ENCODE results near the gene MIA3. TPM values are rescaled to one million over a fixed set of nuclear protein-coding genes. Genes with fewer than 3 reads are reported as not detected.
A peak's percentile ranks its signal among the peaks of the same experiment; 100 is the strongest.

MIA3 gene
- total and polyA plus RNA-seq, 9 of the 15 experiments (the other 6 are each of a cell fraction or from before 2014, with no cell fraction given), result 21.6 to 89.4 (median 40.8) TPM

- TF ChIP-seq ZNF644 (tag; IDR thresholded peaks at IDR 0.05; ENCODE audit: low read depth) (peak; percentile 89), ZNF561 (CRISPR knock-in tag; conservative IDR thresholded peaks at IDR 0.05) (no peak), PCBP1 (IDR thresholded peaks at IDR 0.05; ENCODE audit: low read depth, low read length, poor library complexity, severe bottlenecking) (peak; percentile 58), ZNF253 (CRISPR knock-in tag; conservative IDR thresholded peaks at IDR 0.05) (no peak), ZNF133 (CRISPR knock-in tag; IDR thresholded peaks at IDR 0.05) (no peak), UBTF (IDR thresholded peaks at IDR 0.05; ENCODE audit: borderline replicate concordance in 1 of 2, low read depth in 2 of 2, low read length in 2 of 2) (no peak), CHD2 (IDR thresholded peaks at IDR 0.05; ENCODE audit: low read depth, low read length) (no peak), WHSC1 (IDR thresholded peaks at IDR 0.05; ENCODE audit: low read length) (no peak), MXD1 (CRISPR knock-in tag; IDR thresholded peaks at IDR 0.05; ENCODE audit: borderline replicate concordance, poor library complexity, severe bottlenecking) (peak; percentile 28), POLR2H (tag; IDR thresholded peaks at IDR 0.05; ENCODE audit: low read depth) (peak; percentile 68; the same call in 1 of the 2 replicates), SIRT6 (IDR thresholded peaks at IDR 0.05; ENCODE audit: low read depth, low read length) (no peak), MECOM (CRISPR knock-in tag; IDR thresholded peaks at IDR 0.05) (peak; percentile 74), CLOCK (CRISPR knock-in tag; IDR thresholded peaks at IDR 0.05; ENCODE audit: borderline replicate concordance) (no peak), ZBTB17 (CRISPR knock-in tag; IDR thresholded peaks at IDR 0.05) (peak; percentile 95; the same call in 1 of the 2 replicates), TRIM24 (IDR thresholded peaks at IDR 0.05) (no peak), JUND (IDR thresholded peaks at IDR 0.05; ENCODE audit: borderline replicate concordance, low read depth, low read length) (no peak), JUND (tag; IDR thresholded peaks at IDR 0.05; ENCODE audit: borderline replicate concordance, low read depth, low read length) (no peak; the same call in 2 of the 3 replicates), USF1 (CRISPR knock-in tag; IDR thresholded peaks at IDR 0.05) (peak; percentile 99), MTA2 (IDR thresholded peaks at IDR 0.05; ENCODE audit: low read depth) (no peak; the same call in 1 of the 2 replicates), MAZ (CRISPR knock-in tag; conservative IDR thresholded peaks at IDR 0.05 in 1 of 2, IDR thresholded peaks at IDR 0.05 in 1 of 2) (peak in 1 of 2 experiments; percentile 69; a peak in 3 of 4 replicates), NFATC3 (IDR thresholded peaks at IDR 0.05) (peak; percentile 20; the same call in 1 of the 2 replicates)
These were observed 94.6 kb downstream of the MIA3 start, which contains the start of the genes AIDA and BROX (continued) for GRCh38 chr1:222712253-222713090.
